Measurements from ENCODE around the gene KLHL24. TPM values are rescaled to one million over a fixed set of nuclear protein-coding genes. Genes with fewer than 3 reads are reported as not detected.
"Not testable (repeated sequence)": the region's sequence is repeated elsewhere in the genome, so short reads cannot be mapped to it uniquely, and the experiment has no call there.

KLHL24 gene
- total and polyA plus RNA-seq, 2 experiments from 2014 or later: 8.2 to 51.0 TPM

DNA sequence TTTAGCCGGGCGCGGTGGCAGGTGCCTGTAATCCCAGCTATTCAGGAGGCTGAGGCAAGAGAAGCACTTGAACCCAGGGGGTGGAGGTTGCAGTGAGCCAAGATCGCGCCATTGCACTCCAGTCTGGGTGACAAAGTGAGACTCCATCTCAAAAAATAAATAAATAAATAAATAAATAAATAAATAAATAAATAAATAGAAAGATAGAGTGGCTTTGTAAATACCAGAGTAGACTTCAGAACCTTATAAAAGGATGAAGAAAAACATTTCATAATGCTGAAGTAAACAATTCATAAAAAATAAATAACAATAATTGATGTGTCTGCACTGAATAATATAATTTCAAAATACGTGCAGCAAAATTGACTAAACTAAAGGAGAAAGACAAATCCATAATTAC lies 24.1 kb upstream of the KLHL24 start:
- H2AFZ ChIP-seq; H3K4me2 ChIP-seq; H4K20me1 ChIP-seq (replicated peaks; ENCODE audit: insufficient read depth); H3K27ac Mint-ChIP-seq; H3K27ac ChIP-seq (ENCODE audit: low read depth); H3K27me3 Mint-ChIP-seq (ENCODE audit: insufficient read depth, low read depth, poor library complexity); H3K27me3 ChIP-seq (ENCODE audit: insufficient read depth); DNase-seq (ENCODE audit: low spot score); H3K4me1 Mint-ChIP-seq; H3K4me3 Mint-ChIP-seq; H3K79me2 ChIP-seq (replicated peaks; ENCODE audit: insufficient read depth); ATAC-seq; H3K4me1 ChIP-seq (ENCODE audit: insufficient read depth); H3K4me3 ChIP-seq; H3K36me3 ChIP-seq (ENCODE audit: insufficient read depth); H3K36me3 Mint-ChIP-seq (ENCODE audit: low read depth); H3K9me2 ChIP-seq (ENCODE audit: insufficient read depth); H3F3A ChIP-seq (replicated peaks; ENCODE audit: low read depth): not testable (repeated sequence)
- H3K9me3 Mint-ChIP-seq: peaks cover 13% of the 10 kb centered on the region

- H3K4me2 ChIP-seq: no peak overlapping the region
- H3K36me3 ChIP-seq (ENCODE audit: insufficient read depth): no peaks in the 10 kb centered on the region
- Mint-ChIP-seq H3K4me3 (no peak overlapping the region), H3K27me3 (ENCODE audit: insufficient read depth, low read depth, poor library complexity) (peaks cover 2% of the 10 kb centered on the region), H3K27ac (no peak overlapping the region), H3K9me3 (peaks cover 3% of the 10 kb centered on the region; the same call in 2 of the 3 replicates), H3K4me1 (peaks cover 10% of the 10 kb centered on the region; the same call in 2 of the 3 replicates), H3K36me3 (ENCODE audit: low read depth) (no peaks in the 10 kb centered on the region)
- H4K20me1 ChIP-seq (replicated peaks; ENCODE audit: insufficient read depth): no peaks in the 10 kb centered on the region
- H3K27me3 ChIP-seq (ENCODE audit: insufficient read depth): peaks cover 14% of the 10 kb centered on the region
- no peaks in the 10 kb centered on the region for H3F3A ChIP-seq (replicated peaks; ENCODE audit: low read depth)
- H3K4me1 ChIP-seq (ENCODE audit: insufficient read depth): peaks cover 14% of the 10 kb centered on the region
- DNase-seq (ENCODE audit: low spot score): no peak
- ATAC-seq: no peak
- H3K27ac ChIP-seq (ENCODE audit: low read depth): no peak overlapping the region
- H2AFZ ChIP-seq: no peak overlapping the region
- TF ChIP-seq JUNB (IDR thresholded peaks at IDR 0.05; ENCODE audit: unreplicated experiment) (no peak), EZH2phosphoT487 (IDR thresholded peaks at IDR 0.05; ENCODE audit: unreplicated experiment) (no peak), POLR2AphosphoS5 (IDR thresholded peaks at IDR 0.05; ENCODE audit: low read depth) (no peak), EZH2 (IDR thresholded peaks at IDR 0.05; ENCODE audit: low read depth, unreplicated experiment) (no peak), REST (IDR thresholded peaks at IDR 0.05; ENCODE audit: unreplicated experiment) (no peak), ETS1 (IDR thresholded peaks at IDR 0.05) (no peak), CREB1 (CRISPR knock-in tag; IDR thresholded peaks at IDR 0.05; ENCODE audit: low read depth) (no peak)
- TF ChIP-seq, protein P1, sequence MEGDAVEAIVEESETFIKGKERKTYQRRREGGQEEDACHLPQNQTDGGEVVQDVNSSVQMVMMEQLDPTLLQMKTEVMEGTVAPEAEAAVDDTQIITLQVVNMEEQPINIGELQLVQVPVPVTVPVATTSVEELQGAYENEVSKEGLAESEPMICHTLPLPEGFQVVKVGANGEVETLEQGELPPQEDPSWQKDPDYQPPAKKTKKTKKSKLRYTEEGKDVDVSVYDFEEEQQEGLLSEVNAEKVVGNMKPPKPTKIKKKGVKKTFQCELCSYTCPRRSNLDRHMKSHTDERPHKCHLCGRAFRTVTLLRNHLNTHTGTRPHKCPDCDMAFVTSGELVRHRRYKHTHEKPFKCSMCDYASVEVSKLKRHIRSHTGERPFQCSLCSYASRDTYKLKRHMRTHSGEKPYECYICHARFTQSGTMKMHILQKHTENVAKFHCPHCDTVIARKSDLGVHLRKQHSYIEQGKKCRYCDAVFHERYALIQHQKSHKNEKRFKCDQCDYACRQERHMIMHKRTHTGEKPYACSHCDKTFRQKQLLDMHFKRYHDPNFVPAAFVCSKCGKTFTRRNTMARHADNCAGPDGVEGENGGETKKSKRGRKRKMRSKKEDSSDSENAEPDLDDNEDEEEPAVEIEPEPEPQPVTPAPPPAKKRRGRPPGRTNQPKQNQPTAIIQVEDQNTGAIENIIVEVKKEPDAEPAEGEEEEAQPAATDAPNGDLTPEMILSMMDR (conservative IDR thresholded peaks at IDR 0.05; ENCODE audit: low read depth in 2 of 2): no peak
- no peaks in the 10 kb centered on the region for H3K79me2 ChIP-seq (replicated peaks; ENCODE audit: insufficient read depth)
- H3K9me2 ChIP-seq (ENCODE audit: insufficient read depth): no peaks in the 10 kb centered on the region
- no peak overlapping the region for H3K4me3 ChIP-seq
These were observed 21.8 kb upstream of the KLHL24 start for GRCh38 chr3:183613366-183614285.
